Fibroblast of villous mesenchyme (primary cell): ENCODE measurements around the gene DLGAP4. TPM values are rescaled to one million over a fixed set of nuclear protein-coding genes. Genes with fewer than 3 reads are reported as not detected.

ENCODE experiments used
- DNase-seq: peaks from one replicate; pipeline ENCODE4 v3.0.0-alpha.2; 2010; ENCODE audit warnings: low read depth
- H3K4me3 ChIP-seq: 2 replicates; pipeline ENCODE4 v1.5.1; 2011; ENCODE audit warnings: low read depth, mild to moderate bottlenecking, low read length
- total RNA-seq: library from RNA; depleted of rRNA; stranded (reverse); fragments of >200 nt; gene quantifications from 2 replicates; pipeline ENCODE4 v1.2.3, GENCODE V29; 2012
- TF ChIP-seq, protein P1 (sequence below): IDR thresholded peaks from 2 replicates; pipeline ENCODE4 v1.5.1; 2012; ENCODE audit warnings: low read depth, mild to moderate bottlenecking, low read length; ENCODE audit not compliant: insufficient read depth

The DLGAP4 gene
- total RNA-seq, 1 donor: 15.5 TPM

DNA sequence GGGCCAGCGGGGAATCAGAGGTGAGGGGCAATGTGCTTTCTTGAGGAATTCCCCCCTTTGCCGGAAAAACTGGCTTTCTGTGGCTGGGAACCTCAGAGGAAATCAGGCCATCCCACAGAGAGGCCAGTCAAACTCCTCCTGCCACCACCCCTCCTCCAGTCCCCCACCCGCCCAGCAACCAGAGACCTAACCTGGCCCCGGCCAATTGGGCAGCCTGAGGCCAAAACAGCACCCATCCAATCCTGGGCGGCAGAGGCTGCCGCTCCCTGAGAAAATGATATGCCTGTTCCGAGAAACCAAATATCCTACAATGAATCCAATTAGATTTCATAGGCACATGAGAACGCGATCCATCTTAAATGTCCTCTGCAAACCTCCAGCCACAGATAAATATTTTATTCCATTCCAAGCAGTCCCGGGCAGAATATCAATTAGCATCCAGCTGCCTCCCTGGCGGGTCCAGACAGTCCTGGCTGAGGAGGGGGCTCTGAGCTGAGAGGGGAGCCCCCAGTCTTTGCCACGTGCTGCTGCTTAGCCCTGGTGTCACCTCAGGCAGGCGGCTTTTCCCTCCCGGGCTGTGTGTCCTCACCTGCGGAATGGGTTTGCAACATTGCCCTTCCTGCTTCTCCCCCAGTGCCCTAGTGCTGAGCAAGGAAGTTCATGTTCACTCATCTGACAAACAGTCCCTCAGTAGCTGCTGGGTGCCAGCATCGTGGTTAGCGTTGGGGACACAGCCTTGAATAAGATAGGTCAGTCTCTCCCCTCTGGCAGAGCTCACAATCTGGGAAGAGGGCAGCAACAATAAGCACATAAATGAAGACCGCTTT is 95.0 kb downstream of the DLGAP4 start:
- TF ChIP-seq, protein P1, sequence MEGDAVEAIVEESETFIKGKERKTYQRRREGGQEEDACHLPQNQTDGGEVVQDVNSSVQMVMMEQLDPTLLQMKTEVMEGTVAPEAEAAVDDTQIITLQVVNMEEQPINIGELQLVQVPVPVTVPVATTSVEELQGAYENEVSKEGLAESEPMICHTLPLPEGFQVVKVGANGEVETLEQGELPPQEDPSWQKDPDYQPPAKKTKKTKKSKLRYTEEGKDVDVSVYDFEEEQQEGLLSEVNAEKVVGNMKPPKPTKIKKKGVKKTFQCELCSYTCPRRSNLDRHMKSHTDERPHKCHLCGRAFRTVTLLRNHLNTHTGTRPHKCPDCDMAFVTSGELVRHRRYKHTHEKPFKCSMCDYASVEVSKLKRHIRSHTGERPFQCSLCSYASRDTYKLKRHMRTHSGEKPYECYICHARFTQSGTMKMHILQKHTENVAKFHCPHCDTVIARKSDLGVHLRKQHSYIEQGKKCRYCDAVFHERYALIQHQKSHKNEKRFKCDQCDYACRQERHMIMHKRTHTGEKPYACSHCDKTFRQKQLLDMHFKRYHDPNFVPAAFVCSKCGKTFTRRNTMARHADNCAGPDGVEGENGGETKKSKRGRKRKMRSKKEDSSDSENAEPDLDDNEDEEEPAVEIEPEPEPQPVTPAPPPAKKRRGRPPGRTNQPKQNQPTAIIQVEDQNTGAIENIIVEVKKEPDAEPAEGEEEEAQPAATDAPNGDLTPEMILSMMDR: no peak
- no peak for DNase-seq
- no peak overlapping the region for H3K4me3 ChIP-seq

DNA sequence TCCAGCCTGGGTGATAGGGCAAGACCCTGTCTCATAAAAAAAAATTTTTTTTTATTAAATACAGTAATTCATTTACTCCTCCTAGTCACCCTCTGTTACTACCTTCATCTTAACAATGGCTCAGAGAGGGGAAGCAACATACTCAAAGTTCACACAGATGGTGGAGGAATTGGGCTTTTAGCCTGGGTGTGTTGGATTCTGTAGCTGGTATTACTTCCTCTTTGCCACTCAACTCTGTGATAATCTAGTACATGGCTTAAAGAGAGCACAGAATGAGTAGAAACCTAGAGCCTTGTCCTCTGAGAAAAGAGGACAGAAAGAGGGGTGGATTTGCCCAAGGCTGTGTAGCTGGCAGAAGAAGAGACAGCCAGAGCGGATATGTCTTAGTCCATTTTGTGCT is 96.6 kb downstream of the DLGAP4 start:
- TF ChIP-seq, protein P1: no peak
- no peak overlapping the region for H3K4me3 ChIP-seq
- no peak for DNase-seq

DNA sequence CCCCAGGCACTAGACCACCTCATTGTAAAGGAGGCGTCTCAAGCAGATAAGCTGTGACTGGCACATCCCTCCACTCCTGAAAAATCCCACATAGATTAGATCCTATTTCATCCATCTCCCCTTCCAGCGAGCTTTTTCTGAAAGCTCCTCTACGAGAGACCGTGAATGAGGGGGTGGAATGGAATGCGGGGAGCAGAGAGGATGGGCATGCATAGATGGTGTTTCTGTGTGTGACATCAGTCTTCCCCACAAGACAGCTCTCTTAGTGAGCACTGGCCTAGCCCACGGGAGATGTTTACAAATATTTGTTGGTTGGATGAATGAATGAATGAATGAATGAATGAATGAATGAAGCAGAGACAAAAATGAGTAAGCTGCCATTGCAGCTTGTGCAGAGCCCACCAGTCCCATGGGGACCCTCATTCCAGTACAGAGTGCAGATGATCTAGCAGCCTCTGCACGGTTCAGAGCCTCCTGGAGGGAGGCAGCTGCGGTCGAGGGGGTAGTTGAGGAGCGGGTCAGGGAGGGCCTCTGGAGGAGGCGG is 98.4 kb downstream of the DLGAP4 start:
- TF ChIP-seq, protein P1: no peak

DNA sequence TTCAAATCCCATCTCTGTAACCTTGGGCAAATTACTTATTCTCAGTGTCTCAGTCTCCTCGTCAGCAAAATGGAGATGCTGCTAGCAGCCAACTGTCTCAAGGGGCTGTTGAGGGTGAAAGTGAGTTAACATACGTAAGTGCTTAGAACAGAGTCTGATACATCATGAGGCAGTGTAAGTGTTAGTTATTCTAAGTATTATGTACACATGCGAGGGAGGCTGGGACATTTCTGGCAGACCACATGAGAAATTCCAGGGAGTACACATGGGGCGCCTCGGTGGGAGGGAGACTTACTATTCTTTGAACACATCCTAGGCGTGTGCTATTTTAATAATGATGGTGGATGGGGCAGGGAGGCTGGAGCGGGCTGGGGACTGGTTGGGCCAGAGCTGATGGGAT is 99.1 kb downstream of the DLGAP4 start:
- TF ChIP-seq, protein P1: no peak
- H3K4me3 ChIP-seq: no peak overlapping the region
- DNase-seq: peak; percentile 8

More for the DNA sequence above, 98.4 kb downstream of the DLGAP4 start:
- no peak for DNase-seq
- no peak overlapping the region for H3K4me3 ChIP-seq

DNA sequence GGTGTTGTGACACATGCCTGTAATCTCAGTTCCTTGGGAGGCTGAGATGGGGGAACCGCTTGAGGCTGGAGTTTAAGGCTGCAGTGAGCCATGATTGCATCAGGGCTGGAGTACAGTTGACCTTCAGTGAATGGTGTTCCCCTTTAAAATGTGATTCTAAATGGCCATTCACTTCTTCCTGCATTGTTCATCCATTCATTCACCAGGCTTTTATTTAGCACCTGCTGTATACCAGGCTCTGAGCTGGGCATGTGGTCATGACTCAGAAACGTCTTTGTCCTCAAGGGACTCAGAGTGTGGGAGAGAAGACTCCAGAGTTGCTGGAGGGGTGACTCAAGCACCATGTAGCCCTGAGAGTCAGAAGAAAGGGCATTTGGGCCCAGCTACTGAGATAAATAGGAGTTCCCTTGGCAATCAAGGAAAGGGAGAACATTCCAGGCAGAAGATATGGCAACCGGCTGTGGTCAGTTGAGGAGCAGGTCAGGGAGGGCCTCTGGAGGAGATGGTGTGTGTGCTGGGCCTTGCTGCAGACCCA is 101.1 kb downstream of the DLGAP4 start:
- TF ChIP-seq, protein P1: no peak
- H3K4me3 ChIP-seq: no peak overlapping the region
- peak; percentile 3 for DNase-seq

DNA sequence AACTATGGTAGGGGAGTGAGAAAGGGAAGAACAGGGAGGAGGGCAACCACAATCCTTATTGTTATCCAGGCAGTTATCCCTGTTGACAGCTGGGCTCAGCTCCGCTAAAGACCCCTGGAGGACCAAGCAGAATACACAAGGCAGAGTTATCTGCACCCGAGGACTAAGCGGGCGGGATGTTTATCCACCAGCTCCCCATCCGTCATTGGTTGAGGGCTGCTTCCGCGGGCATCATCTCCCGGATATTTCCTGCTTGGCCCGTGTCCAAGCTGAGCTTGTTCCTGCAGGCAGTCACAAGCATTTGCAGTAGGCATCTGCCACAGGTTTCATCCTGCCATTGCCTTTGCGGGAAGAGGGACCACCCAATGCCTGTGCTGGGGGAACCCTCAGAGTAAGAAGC is 102.1 kb downstream of the DLGAP4 start:
- TF ChIP-seq, protein P1: no peak
- DNase-seq: peak; percentile 2
- no peak overlapping the region for H3K4me3 ChIP-seq
